IgD-negative memory B cell (primary cell): Measurements from ENCODE around the gene RAP1GDS1. TPM values are rescaled to one million over a fixed set of nuclear protein-coding genes. Genes with fewer than 3 reads are reported as not detected.

ENCODE experiments used
- H3K27ac Mint-ChIP-seq, 3 donors: one replicate each; pipeline ENCODE4 v1.8.0; 2020 to 2022; ENCODE audit warnings: mild to moderate bottlenecking in 3 of 3, mixed read lengths in 3 of 3, moderate library complexity in 1 of 3
- H3K27me3 Mint-ChIP-seq: one replicate; pipeline ENCODE4 v1.8.0; 2021; ENCODE audit warnings: mixed read lengths
- H3K36me3 Mint-ChIP-seq: one replicate; pipeline ENCODE4 v1.8.0; 2020; ENCODE audit warnings: mild to moderate bottlenecking, mixed read lengths
- H3K4me1 Mint-ChIP-seq, 3 donors: one replicate each; pipeline ENCODE4 v1.8.0; 2020 to 2022; ENCODE audit warnings: mixed read lengths in 3 of 3, mild to moderate bottlenecking in 1 of 3
- H3K4me3 Mint-ChIP-seq, 4 donors: one replicate each; pipeline ENCODE4 v1.8.0; 2020 to 2022; ENCODE audit warnings: mild to moderate bottlenecking in 4 of 4, mixed read lengths in 4 of 4, moderate library complexity in 3 of 4
- H3K9me3 Mint-ChIP-seq, 3 donors: one replicate each; pipeline ENCODE4 v1.8.0; 2020 to 2021; ENCODE audit warnings: mixed read lengths in 3 of 3, mild to moderate bottlenecking in 1 of 3
- polyA plus RNA-seq: library from polyadenylated mRNA; unstranded; fragments of 300-500 nt; fragmentation: Illumina TruSeq; gene quantifications from one replicate; pipeline ENCODE4 v1.2.3, GENCODE V29; 2021

RAP1GDS1 gene
- polyA plus RNA-seq, 1 donor from 2014 or later: 37.9 TPM

DNA sequence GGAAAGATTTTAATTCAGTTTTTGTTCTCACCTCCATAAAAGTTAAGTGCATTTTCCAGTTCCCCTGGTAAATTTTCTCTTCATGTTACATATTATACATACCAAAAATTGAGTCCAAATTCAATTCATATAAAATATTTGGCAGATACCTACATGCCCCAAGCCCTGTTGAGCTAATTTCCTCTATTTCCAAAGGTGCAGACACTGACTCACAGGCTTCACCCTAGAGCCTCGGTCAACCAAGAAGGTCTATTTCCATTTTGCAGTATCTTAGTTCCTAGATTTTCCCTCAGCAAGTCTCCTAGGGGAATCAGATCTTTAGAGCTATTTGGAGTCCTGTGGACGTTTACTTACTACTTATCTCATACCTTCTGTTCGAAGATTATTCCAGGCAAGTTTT is 222.8 kb downstream of the RAP1GDS1 start:
- H3K4me3 Mint-ChIP-seq: no peak overlapping the region
- H3K9me3 Mint-ChIP-seq: no peaks in the 10 kb centered on the region
- H3K27ac Mint-ChIP-seq: no peak overlapping the region

GRCh38 chr4:98485816-98486345 is 224.7 kb downstream of the RAP1GDS1 start:
- Mint-ChIP-seq H3K36me3 (peaks cover 11% of the 10 kb centered on the region), H3K4me1 (peaks cover 14 to 22% (median 18%) of the 10 kb centered on the region in 3 donors), H3K27me3 (no peaks in the 10 kb centered on the region), H3K9me3 (no peaks in the 10 kb centered on the region), H3K4me3 (peak overlapping the region in 1 of 4 donors; percentile 17), H3K27ac (peak overlapping the region in 1 of 3 donors; percentile 7)

More for the DNA sequence above, 222.8 kb downstream of the RAP1GDS1 start:
- Mint-ChIP-seq H3K27me3 (no peaks in the 10 kb centered on the region), H3K36me3 (peaks cover 10% of the 10 kb centered on the region), H3K4me1 (peaks cover 14 to 22% (median 18%) of the 10 kb centered on the region in 3 donors)

- H3K9me3 Mint-ChIP-seq: no peaks in the 10 kb centered on the region
- peaks cover 0 to 6% (median 0%) of the 10 kb centered on the region in 3 donors for H3K4me1 Mint-ChIP-seq
- no peak overlapping the region for H3K4me3 Mint-ChIP-seq
- H3K27ac Mint-ChIP-seq: no peak overlapping the region
- no peaks in the 10 kb centered on the region for H3K27me3 Mint-ChIP-seq
- peaks cover 3% of the 10 kb centered on the region for H3K36me3 Mint-ChIP-seq
Measured at GRCh38 chr4:98490251-98490650, 229.1 kb downstream of the RAP1GDS1 start.

DNA sequence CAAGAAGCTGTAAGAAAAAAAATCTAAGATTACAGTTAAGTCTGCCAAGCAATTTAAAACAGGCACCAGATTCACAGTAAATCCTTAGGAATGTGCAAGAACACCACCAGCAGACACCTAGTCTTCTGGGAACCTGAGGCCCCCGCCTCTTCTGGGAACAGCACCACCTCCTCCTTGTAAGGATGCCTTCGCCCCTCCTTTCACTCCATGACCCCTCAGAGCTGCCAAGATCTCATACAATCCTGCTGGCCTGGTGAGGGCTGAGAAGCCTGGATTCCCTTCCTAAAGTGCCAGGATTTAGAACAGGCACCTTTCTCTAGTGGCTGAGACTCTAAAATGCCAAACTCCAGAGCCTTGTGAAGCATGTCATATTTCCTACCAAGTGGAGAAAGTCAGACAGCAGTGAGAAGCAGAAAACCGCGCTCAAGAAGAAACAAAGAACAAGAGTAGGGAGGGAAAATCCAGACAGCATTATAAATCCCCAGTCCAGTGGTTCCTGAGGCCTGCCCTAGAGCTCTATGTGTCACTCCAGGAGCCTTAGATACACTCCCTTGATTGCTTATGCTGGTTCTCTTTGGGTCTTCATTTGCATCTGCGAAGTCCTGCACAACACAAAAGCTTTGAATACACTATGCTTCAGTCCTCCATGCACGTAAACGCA is 230.8 kb downstream of the RAP1GDS1 start:
- no peaks in the 10 kb centered on the region for H3K9me3 Mint-ChIP-seq
- peaks cover 5% of the 10 kb centered on the region for H3K36me3 Mint-ChIP-seq
- H3K4me3 Mint-ChIP-seq: no peak overlapping the region
- H3K4me1 Mint-ChIP-seq: peaks cover 0 to 6% (median 0%) of the 10 kb centered on the region in 3 donors
- H3K27ac Mint-ChIP-seq: peak overlapping the region in 1 of 3 donors; percentile 74
- H3K27me3 Mint-ChIP-seq: no peaks in the 10 kb centered on the region

GRCh38 chr4:98493296-98493695 is 232.1 kb downstream of the RAP1GDS1 start:
- Mint-ChIP-seq H3K27me3 (no peaks in the 10 kb centered on the region), H3K4me3 (no peak overlapping the region), H3K36me3 (peaks cover 5% of the 10 kb centered on the region), H3K27ac (no peak overlapping the region), H3K9me3 (no peaks in the 10 kb centered on the region), H3K4me1 (peaks cover 0 to 3% (median 0%) of the 10 kb centered on the region in 3 donors)

Other genes with a start within 250 kb of the RAP1GDS1 start
- gene STPG2, start 117.9 kb upstream of the RAP1GDS1 start, polyA plus RNA-seq: 0.18 TPM